Measurements from ENCODE around the gene DDX24. TPM values are rescaled to one million over a fixed set of nuclear protein-coding genes. Genes with fewer than 3 reads are reported as not detected.

Gene DDX24
- total and polyA plus RNA-seq, 2 of the 8 experiments (the other 6 are each of a cell fraction or from before 2014, with no cell fraction given): 89.0 to 201 TPM

- no peak for TF ChIP-seq CHD7 (IDR thresholded peaks at IDR 0.05; ENCODE audit: insufficient replicate concordance, low read length)
- TF ChIP-seq MAX (IDR thresholded peaks at IDR 0.05): no peak
- TF ChIP-seq BACH1 (IDR thresholded peaks at IDR 0.05; ENCODE audit: low read length): no peak
- TF ChIP-seq RFX5 (IDR thresholded peaks at IDR 0.05; ENCODE audit: borderline replicate concordance, low read depth, low read length): no peak
- no peak for TF ChIP-seq RBBP5 (IDR thresholded peaks at IDR 0.05; ENCODE audit: borderline replicate concordance, low read depth, low read length)
- no peak for TF ChIP-seq TAF7 (optimal IDR thresholded peaks at IDR 0.05; ENCODE audit: borderline replicate concordance, low read depth, low read length)
- TF ChIP-seq GTF2F1 (IDR thresholded peaks at IDR 0.05; ENCODE audit: borderline replicate concordance, low read depth, low read length): no peak
- no peak for TF ChIP-seq ATF3 (IDR thresholded peaks at IDR 0.05; ENCODE audit: insufficient read depth, low read depth, low read length)
- no peak for TF ChIP-seq TBP (IDR thresholded peaks at IDR 0.05; ENCODE audit: low read depth, low read length)
- no peak for TF ChIP-seq BRCA1 (IDR thresholded peaks at IDR 0.05; ENCODE audit: low read depth, low read length)
- TF ChIP-seq CREB1 (IDR thresholded peaks at IDR 0.05): no peak
Observed at GRCh38 chr14:94019329-94019728, 61.7 kb downstream of the DDX24 start (continued).
